Measurements from ENCODE around the gene NTRK1. TPM values are rescaled to one million over a fixed set of nuclear protein-coding genes. Genes with fewer than 3 reads are reported as not detected.

The NTRK1 gene
- total RNA-seq, 2 donors from 2014 or later = 0.56 to 1.1 TPM

DNA sequence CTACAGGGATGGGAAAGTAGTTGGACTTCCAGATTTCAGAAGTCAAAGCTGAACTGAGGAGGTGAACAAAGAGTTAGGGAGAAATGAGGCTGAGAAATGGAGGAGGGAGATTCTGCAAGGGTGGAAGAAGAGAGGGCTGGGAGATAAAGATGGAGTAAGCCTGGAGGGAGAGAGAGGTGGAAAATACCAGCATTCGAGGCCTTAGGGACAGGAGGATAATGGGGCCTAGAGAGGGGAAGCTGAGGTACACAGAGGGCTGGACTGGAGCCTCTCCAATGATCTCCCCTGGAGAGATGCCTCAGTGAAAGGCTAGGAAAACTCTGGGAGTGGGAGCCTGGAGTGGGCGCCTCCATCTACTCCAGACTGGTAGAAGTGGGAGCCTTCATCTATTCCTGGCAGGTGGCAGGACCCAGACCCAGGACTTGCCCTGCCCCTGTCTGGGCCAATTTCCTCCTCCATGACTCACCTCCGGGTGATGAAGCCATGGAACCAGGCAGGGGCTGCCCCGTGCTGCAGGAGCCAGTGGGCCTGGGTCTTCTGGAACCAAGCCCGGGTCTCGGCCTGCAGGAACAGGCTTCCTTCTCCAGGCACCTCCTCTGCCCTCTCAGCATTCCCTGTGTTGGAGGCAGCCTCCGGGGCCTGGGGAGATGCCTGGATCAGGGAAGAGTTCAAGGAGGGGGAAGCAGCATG lies 45.9 kb upstream of the NTRK1 start:
- Histone ChIP-seq H3K9me3 (no peaks in the 10 kb centered on the region), H3K9ac (ENCODE audit: low read depth in 2 of 2, low read length in 2 of 2) (peak overlapping the region; percentile 46 to 54), H3K27ac (peak overlapping the region; percentile 46), H3K4me3 (peak overlapping the region; percentile 36), H3K36me3 (no peaks in the 10 kb centered on the region), H3K4me1 (peaks cover 6% of the 10 kb centered on the region), H3K27me3 (no peaks in the 10 kb centered on the region)
- TF ChIP-seq, protein P1, sequence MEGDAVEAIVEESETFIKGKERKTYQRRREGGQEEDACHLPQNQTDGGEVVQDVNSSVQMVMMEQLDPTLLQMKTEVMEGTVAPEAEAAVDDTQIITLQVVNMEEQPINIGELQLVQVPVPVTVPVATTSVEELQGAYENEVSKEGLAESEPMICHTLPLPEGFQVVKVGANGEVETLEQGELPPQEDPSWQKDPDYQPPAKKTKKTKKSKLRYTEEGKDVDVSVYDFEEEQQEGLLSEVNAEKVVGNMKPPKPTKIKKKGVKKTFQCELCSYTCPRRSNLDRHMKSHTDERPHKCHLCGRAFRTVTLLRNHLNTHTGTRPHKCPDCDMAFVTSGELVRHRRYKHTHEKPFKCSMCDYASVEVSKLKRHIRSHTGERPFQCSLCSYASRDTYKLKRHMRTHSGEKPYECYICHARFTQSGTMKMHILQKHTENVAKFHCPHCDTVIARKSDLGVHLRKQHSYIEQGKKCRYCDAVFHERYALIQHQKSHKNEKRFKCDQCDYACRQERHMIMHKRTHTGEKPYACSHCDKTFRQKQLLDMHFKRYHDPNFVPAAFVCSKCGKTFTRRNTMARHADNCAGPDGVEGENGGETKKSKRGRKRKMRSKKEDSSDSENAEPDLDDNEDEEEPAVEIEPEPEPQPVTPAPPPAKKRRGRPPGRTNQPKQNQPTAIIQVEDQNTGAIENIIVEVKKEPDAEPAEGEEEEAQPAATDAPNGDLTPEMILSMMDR (IDR thresholded peaks at IDR 0.05) = no peak
- no peak for DNase-seq
- intact Hi-C loops (cut with DNase I) = no loop called here

DNA sequence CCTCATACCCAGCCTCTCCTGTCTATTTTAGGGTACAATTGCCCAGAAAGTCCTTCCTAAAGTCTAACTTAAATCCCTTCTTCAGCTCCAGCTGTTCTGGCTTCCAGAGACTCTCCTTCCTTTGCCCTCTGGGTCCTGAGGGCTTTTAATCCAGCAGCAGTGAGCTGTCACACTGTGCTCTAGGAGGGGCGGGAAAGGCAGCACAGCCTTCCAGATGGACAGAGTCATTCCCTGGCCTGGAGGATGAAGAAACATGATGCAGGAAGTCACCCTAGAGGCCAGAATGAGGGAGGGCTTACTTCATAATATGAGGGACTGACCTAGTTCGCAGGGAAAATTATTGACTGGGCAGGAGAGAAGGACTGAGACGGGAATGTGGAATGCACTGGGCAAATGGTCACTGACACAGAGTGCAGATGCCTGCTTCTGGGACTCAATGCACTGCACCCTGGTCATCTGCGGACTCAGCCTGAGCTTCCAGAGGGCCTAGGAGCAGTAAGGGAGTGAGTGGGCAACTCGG lies 45.3 kb upstream of the NTRK1 start:
- Histone ChIP-seq H3K9me3 (no peaks in the 10 kb centered on the region), H3K4me1 (peaks cover 6% of the 10 kb centered on the region), H3K9ac (ENCODE audit: low read depth in 2 of 2, low read length in 2 of 2) (peak overlapping the region in 1 of 2 donors; percentile 54), H3K27me3 (no peaks in the 10 kb centered on the region), H3K27ac (peak overlapping the region; percentile 46), H3K36me3 (no peaks in the 10 kb centered on the region), H3K4me3 (no peak overlapping the region)
- intact Hi-C loops (cut with DNase I) = no loop called here
- TF ChIP-seq, protein P1 (IDR thresholded peaks at IDR 0.05) = no peak
- no peak for DNase-seq

DNA sequence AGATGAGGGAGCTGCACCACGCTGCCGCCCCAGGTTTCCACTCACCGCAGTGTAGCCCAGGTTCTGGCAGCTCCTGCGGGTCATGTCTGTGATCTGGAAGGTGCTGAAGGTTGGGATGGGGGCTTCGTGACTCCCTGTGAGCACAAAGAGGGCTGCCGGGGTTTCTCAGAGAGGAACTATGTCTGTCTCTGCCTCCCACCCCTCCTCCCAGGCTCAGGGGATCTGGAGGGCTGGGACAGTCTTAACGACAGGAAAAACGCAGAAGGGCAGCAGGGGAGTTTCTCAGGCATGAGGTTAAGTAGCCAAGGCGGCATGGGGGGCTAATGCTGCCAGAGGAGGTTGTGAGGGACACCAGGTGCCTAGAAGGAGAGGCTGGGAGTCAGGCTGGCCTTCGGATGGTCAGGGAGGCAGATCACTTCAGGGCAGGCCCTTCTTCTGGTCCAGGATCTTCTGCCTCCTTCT lies 44.7 kb upstream of the NTRK1 start:
- Histone ChIP-seq H3K4me3 (no peak overlapping the region), H3K4me1 (peaks cover 6% of the 10 kb centered on the region), H3K27me3 (no peaks in the 10 kb centered on the region), H3K9ac (ENCODE audit: low read depth in 2 of 2, low read length in 2 of 2) (peak overlapping the region; percentile 31 to 54), H3K36me3 (no peaks in the 10 kb centered on the region), H3K27ac (peak overlapping the region; percentile 46), H3K9me3 (no peaks in the 10 kb centered on the region)
- TF ChIP-seq, protein P1 (IDR thresholded peaks at IDR 0.05) = no peak
- intact Hi-C loops (cut with DNase I) = no loop called here
- DNase-seq = no peak

DNA sequence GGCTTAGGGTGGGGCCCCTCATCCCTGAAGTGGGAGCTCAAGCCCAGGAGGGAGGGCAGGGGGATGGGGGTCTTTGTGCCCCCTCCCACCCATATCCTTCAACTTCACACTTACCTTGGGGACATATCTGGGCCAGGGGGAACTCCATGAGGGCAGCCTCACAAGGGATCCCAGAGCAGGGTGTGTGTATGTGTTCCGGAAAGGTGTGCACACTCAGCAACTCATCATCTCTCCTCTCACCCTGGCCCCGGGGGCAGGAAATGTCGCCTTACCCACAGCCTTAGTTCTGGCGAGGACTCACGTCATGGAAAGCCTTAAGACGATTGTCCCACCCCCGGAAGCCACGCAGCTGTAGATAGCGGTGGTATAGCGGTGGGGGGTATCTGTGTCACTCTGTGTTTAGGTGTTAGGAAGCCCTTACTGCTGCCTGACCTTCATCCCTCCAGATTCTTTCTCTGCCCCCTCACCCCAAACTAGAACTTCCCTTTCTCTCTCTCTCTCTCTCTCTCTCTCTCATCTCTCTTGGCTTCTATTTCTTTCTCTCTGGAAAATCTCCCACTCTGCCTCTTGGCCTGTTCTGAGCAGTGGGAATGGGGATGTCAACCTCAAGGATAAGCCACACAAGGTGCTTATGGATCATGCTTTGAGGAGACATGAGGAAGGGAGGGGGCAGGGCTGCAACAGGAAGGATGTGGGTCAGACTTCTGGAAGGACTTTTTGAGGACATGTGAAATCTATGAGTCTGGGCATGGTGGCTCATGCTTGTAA lies 43.9 kb upstream of the NTRK1 start, which contains the start of gene SH2D2A:
TSS of gene SH2D2A (minus strand) at position 288 of the 768 bp plus-strand sequence. CDS start at position 148, 140 bp downstream.
- H3K4me1 ChIP-seq = peaks cover 6% of the 10 kb centered on the region
- peak within 1 kb of the TSS; percentile 31 to 54 for H3K9ac ChIP-seq (ENCODE audit: low read depth in 2 of 2, low read length in 2 of 2)
- DNase-seq = peak; percentile 50
- no peaks in the 10 kb centered on the region for H3K27me3 ChIP-seq
- no peaks in the 10 kb centered on the region for H3K36me3 ChIP-seq
- peak within 1 kb of the TSS; percentile 46 for H3K27ac ChIP-seq
- TF ChIP-seq, protein P1 (IDR thresholded peaks at IDR 0.05) = no peak
- H3K4me3 ChIP-seq = no peak within 1 kb of the TSS
- H3K9me3 ChIP-seq = no peaks in the 10 kb centered on the region
- intact Hi-C loops (cut with DNase I) = no loop called here

DNA sequence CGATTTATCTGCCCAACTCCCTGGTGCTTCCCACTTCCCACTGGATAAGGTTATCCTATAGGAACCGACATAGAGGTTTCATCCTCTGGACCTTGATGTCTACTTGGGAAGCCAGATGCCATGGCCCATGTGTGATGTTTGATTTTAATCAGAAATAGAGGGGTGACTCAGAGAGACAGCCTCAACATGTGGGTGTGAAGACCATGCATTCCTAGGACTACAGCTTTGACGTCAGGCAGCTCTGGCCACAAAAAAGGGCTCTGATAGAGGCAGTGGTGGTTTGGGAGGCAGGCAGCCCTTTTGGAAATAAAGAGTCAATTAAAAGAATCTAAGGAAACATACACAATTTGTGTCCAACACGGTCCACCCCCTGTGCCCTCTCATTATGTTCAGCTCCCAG lies 38.9 kb upstream of the NTRK1 start:
- no peaks in the 10 kb centered on the region for H3K9me3 ChIP-seq
- H3K27ac ChIP-seq = no peak overlapping the region
- intact Hi-C loops (cut with DNase I) = no loop called here
- H3K4me1 ChIP-seq = no peaks in the 10 kb centered on the region
- no peak overlapping the region for H3K4me3 ChIP-seq
- H3K36me3 ChIP-seq = no peaks in the 10 kb centered on the region
- no peak for DNase-seq
- H3K9ac ChIP-seq (ENCODE audit: low read depth in 2 of 2, low read length in 2 of 2) = no peak overlapping the region
- TF ChIP-seq, protein P1 (IDR thresholded peaks at IDR 0.05) = no peak
- H3K27me3 ChIP-seq = no peaks in the 10 kb centered on the region

All from colonic mucosa (tissue), 4 donors.